IMR-90 (cell line): ENCODE results near the gene ZNF433. TPM values are rescaled to one million over a fixed set of nuclear protein-coding genes. Genes with fewer than 3 reads are reported as not detected.

Experiments
- ATAC-seq: fragments of 200-7000 bp; cut with Tn5 transposase; 2 replicates; pipeline ENCODE4 v1.9.1; 2020; ENCODE audit warnings: low read depth, mild to moderate bottlenecking, moderate library complexity
- BruUV-seq: library from RNA; stranded (reverse); fragments of 400-500 nt; replicated peaks from 2 replicates; lab custom pipeline; 2021; lab: Mats Ljungman, UMichigan
- CTCF ChIA-PET: fragments of 300-600 bp; formaldehyde crosslinking; extraction: SDS; loops from one replicate; lab custom pipeline; 2021; ENCODE audit warnings: antibody characterized with exemption; lab: Yijun Ruan, JAX
- POLR2A ChIA-PET: fragments of 300-600 bp; sonication (Branson Sonifier 250); formaldehyde crosslinking; loops from one replicate; lab custom pipeline; 2022; ENCODE audit warnings: antibody characterized with exemption; ENCODE audit not compliant: unreplicated experiment; lab: Charles Lee
- DNase-seq: peaks from one replicate; pipeline ENCODE4 v3.0.0; 2013
- H2AFZ ChIP-seq: replicated peaks from 2 replicates; pipeline ENCODE3; 2013; ENCODE audit warnings: low read length, mild to moderate bottlenecking; ENCODE audit not compliant: poor library complexity
- H2AK5ac ChIP-seq: 2 replicates; pipeline ENCODE4 v1.6.1; 2013; ENCODE audit warnings: low read depth, low read length, inconsistent platforms
- H2AK9ac ChIP-seq: replicated peaks from 2 replicates; pipeline ENCODE3; 2013; ENCODE audit warnings: mild to moderate bottlenecking, low read depth, low read length, moderate library complexity; ENCODE audit not compliant: poor library complexity
- H2BK120ac ChIP-seq: 2 replicates; pipeline ENCODE4 v1.6.1; 2013; ENCODE audit warnings: low read depth, low read length, inconsistent platforms
- H2BK15ac ChIP-seq: 3 replicates; pipeline ENCODE4 v1.6.1; 2013; ENCODE audit warnings: low read depth, low read length, inconsistent platforms
- H2BK20ac ChIP-seq: 2 replicates; pipeline ENCODE4 v1.6.1; 2013; ENCODE audit warnings: low read depth, mild to moderate bottlenecking, inconsistent platforms, low read length, moderate library complexity
- H2BK5ac ChIP-seq: 2 replicates; pipeline ENCODE4 v1.6.1; 2013; ENCODE audit warnings: mild to moderate bottlenecking, low read depth, low read length, inconsistent platforms; ENCODE audit not compliant: poor library complexity, severe bottlenecking
- H3K14ac ChIP-seq: replicated peaks from 2 replicates; pipeline ENCODE4 v1.6.1; 2013; ENCODE audit warnings: low read depth, low read length, inconsistent platforms
- H3K18ac ChIP-seq: 2 replicates; pipeline ENCODE4 v1.6.1; 2013; ENCODE audit warnings: low read depth, low read length, control low read depth
- H3K23ac ChIP-seq: 2 replicates; pipeline ENCODE4 v1.6.1; 2013; ENCODE audit warnings: low read depth, low read length, inconsistent platforms
- H3K27ac ChIP-seq: 2 replicates; pipeline ENCODE4 v1.5.1; 2013; ENCODE audit warnings: mild to moderate bottlenecking, control low read depth, low read length; ENCODE audit not compliant: insufficient read depth
- H3K27me3 ChIP-seq: 2 replicates; pipeline ENCODE4 v1.6.1; 2013; ENCODE audit warnings: low read length; ENCODE audit not compliant: control insufficient read depth, insufficient read depth
- H3K36me3 ChIP-seq: 2 replicates; pipeline ENCODE4 v1.6.1; 2013; ENCODE audit warnings: low read length, mixed read lengths; ENCODE audit not compliant: control insufficient read depth, insufficient read depth
- H3K4ac ChIP-seq: 2 replicates; pipeline ENCODE4 v1.6.1; 2013; ENCODE audit warnings: low read depth, low read length, inconsistent platforms
- H3K4me1 ChIP-seq: 2 replicates; pipeline ENCODE4 v1.6.1; 2013; ENCODE audit warnings: low read length, mixed read lengths; ENCODE audit not compliant: control insufficient read depth, insufficient read depth
- H3K4me2 ChIP-seq: 2 replicates; pipeline ENCODE4 v1.6.1; 2013; ENCODE audit warnings: low read depth, mild to moderate bottlenecking, control low read depth, low read length, moderate library complexity
- H3K4me3 ChIP-seq: 2 replicates; pipeline ENCODE4 v1.5.1; 2013; ENCODE audit warnings: low read depth, mild to moderate bottlenecking, control low read depth, low read length, moderate library complexity; ENCODE audit not compliant: insufficient read depth
- H3K56ac ChIP-seq: 2 replicates; pipeline ENCODE4 v1.6.1; 2013; ENCODE audit warnings: low read length, inconsistent platforms; ENCODE audit not compliant: insufficient read depth; ENCODE audit errors: extremely low read depth
- H3K79me1 ChIP-seq, 2 experiments: 2 replicates each; pipeline ENCODE4 v1.6.1; 2013; ENCODE audit warnings: low read length in 2 of 2, inconsistent platforms in 1 of 2, low read depth in 1 of 2
- H3K9ac ChIP-seq: 2 replicates; pipeline ENCODE4 v1.6.1; 2013; ENCODE audit warnings: low read depth, low read length, control low read depth
- H3K9me1 ChIP-seq: 2 replicates; pipeline ENCODE4 v1.6.1; 2013; ENCODE audit warnings: low read length, inconsistent platforms; ENCODE audit not compliant: insufficient read depth
- H3K9me3 ChIP-seq: 2 replicates; pipeline ENCODE4 v1.6.1; 2013; ENCODE audit warnings: low read length; ENCODE audit not compliant: control insufficient read depth, insufficient read depth
- H4K20me1 ChIP-seq: 2 replicates; pipeline ENCODE4 v1.6.1; 2013; ENCODE audit warnings: low read length, inconsistent platforms; ENCODE audit not compliant: insufficient read depth
- H4K5ac ChIP-seq: 2 replicates; pipeline ENCODE4 v1.6.1; 2013; ENCODE audit warnings: mild to moderate bottlenecking, low read depth, low read length, control low read depth
- H4K8ac ChIP-seq, 2 experiments: 2 replicates each; pipeline ENCODE4 v1.6.1; 2013; ENCODE audit warnings: low read depth in 2 of 2, low read length in 2 of 2, control low read depth in 1 of 2, inconsistent platforms in 1 of 2
- H4K91ac ChIP-seq: 2 replicates; pipeline ENCODE4 v1.6.1; 2013; ENCODE audit warnings: low read depth, low read length, inconsistent platforms; ENCODE audit not compliant: insufficient read depth
- ELK1 ChIP-seq: fragments of 150-350 bp; IDR thresholded peaks from 2 replicates; pipeline ENCODE4 v1.6.1; 2016; ENCODE audit warnings: low read depth, mild to moderate bottlenecking, low read length, moderate library complexity, borderline replicate concordance
- POLR2A ChIP-seq: IDR thresholded peaks from 2 replicates; pipeline ENCODE4 v1.6.1; 2012; ENCODE audit warnings: mild to moderate bottlenecking, low read depth, low read length
- WGBS, 2 experiments: methylation state at CpG; one replicate each; pipeline versions ENCODE4 v1.1.5 to v1.1.7; 2013; ENCODE audit warnings: missing lambda C conversion rate in 2 of 2; ENCODE audit not compliant: insufficient read length in 1 of 2; ENCODE audit errors: extremely low coverage in 2 of 2; 5-methylcytosine and 5-hydroxymethylcytosine counted together
- dilution Hi-C: fragments of 300-500 bp; cut with HindIII; formaldehyde crosslinking; loops from one replicate; pipeline ENCODE4 v1.14.3; 2018; ENCODE audit warnings: low sequenced_read_pairs; ENCODE audit not compliant: unreplicated experiment
- in situ Hi-C: fragments of 300-500 bp; cut with MboI; formaldehyde crosslinking; loops from 3 replicates; pipeline ENCODE4 v1.14.3; 2019; ENCODE audit warnings: low sequenced_read_pairs, inconsistent platforms, mixed read lengths
- intact Hi-C: fragments of 100-400 bp; cut with micrococcal nuclease; formaldehyde crosslinking; loops from 2 replicates; pipeline ENCODE4 v1.10.0; 2022
- polyA plus RNA-seq, 3 experiments: library from polyadenylated mRNA; depleted of rRNA; stranded (reverse); fragments of >200 nt; gene quantifications; 2 replicates each; pipeline ENCODE4 v1.2.3, GENCODE V29; 2012; ENCODE audit warnings: low replicate concordance in 1 of 3
- total RNA-seq: library from RNA; depleted of rRNA; stranded (reverse); fragments of >200 nt; gene quantifications from 2 replicates; pipeline ENCODE4 v1.2.3, GENCODE V29; 2012

The ZNF433 gene
- total and polyA plus RNA-seq, 2 of the 4 experiments (the other 2 are of a cell fraction) = 3.5 to 11.1 TPM

DNA sequence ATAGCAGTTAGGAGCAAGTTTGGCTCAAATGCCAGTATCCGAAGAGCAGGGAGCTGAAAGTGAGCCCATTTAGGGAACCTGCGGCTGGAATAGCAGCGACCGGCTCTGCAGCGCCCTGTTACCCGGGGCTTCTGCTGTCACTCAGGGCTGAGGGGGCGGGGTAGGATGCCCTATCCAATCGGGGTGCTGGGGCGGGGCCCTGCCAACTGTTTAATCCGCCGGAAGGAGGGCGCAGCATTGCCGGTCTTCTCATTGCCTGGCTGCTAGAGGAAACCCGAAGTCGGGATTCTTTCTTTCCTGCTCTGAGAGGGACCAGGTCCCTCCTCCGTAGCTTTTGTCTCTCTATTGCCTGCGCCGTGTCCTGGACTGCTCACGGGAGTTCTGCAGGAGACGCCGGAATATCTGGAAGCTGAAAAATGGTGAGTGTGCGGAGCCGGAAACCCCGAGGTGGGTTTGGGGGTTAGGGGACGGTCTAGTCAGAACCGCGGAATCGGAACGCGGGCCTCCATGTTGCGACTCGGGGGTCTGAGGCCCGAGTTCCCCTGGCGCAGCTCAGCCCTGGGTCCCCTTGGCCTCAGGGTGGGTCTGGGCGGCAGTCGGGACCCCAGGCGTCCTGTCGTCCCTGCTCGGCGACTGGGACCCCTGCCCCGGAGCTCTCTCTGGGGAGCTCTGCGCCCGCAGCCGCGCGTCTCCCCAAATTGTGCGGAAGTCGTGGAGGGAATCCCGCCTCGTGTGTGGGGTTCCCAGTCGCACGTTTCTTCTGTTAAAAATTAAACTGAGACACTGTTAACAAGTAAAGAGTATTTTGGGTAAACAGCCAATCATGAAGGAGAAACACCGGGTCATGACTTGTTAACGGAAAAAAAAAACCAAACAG, 47.8 kb downstream of the ZNF433 start:
- TSS peak; percentile 46 for BruUV-seq
- in situ Hi-C loops = no loop called here
- TF ChIP-seq POLR2A = peak; percentile 90
- no peak for TF ChIP-seq ELK1

More for the DNA sequence above, 47.8 kb downstream of the ZNF433 start:
- H2BK15ac ChIP-seq = no peak overlapping the region; the same call in 2 of the 3 replicates
- H2BK120ac ChIP-seq = 0 out of 2 replicates have a peak overlapping the region, but pooled peaks have one; percentile 45
- intact Hi-C loops (loop anchor here (1.0 to 10.0 kb wide), 5 partner anchors 23 to 313 kb away; partner anchors contain the start of genes ZNF20 and ZNF491), dilution Hi-C loops (no loop called here)
- ChIA-PET CTCF (interaction anchor here (3.9 kb wide), 1 partner anchor 64 kb away, joined by 24 read pairs; the partner anchor contains the start of gene ZNF700), POLR2A (interaction anchor here (0.6 kb wide), 3 partner anchors 23 to 711 kb away, joined by 4 to 12 read pairs (median 4); partner anchors contain the start of gene ZNF763)
- H3K79me1 ChIP-seq = peaks cover 9 to 31% of the 10 kb centered on the region in 2 experiments
- peak overlapping the region; percentile 93 for H3K27ac ChIP-seq
- H4K20me1 ChIP-seq = peaks cover 8% of the 10 kb centered on the region
- no peaks in the 10 kb centered on the region for H3K27me3 ChIP-seq
- H3K4me2 ChIP-seq = peak overlapping the region; percentile 95
- H3K4ac ChIP-seq = peak overlapping the region; percentile 76
- no peak overlapping the region for H2BK20ac ChIP-seq
- peak overlapping the region; percentile 95 for H3K9ac ChIP-seq
- H3K9me3 ChIP-seq = peaks cover 3% of the 10 kb centered on the region
- H3K23ac ChIP-seq = peak overlapping the region; percentile 50; the same call in 1 of the 2 replicates
- DNase-seq (peak; percentile 91), ATAC-seq (peak; percentile 99)
- no peak overlapping the region for H4K5ac ChIP-seq
- H2AK9ac ChIP-seq = peak overlapping the region; percentile 69
- H4K8ac ChIP-seq = peak overlapping the region; percentile 47 to 48; a peak in 3 of 4 replicates
- peak overlapping the region; percentile 50 for H2BK5ac ChIP-seq
- H4K91ac ChIP-seq = peak overlapping the region; percentile 22; the same call in 1 of the 2 replicates
- no peak overlapping the region for H3K18ac ChIP-seq
- no peak overlapping the region for H2AK5ac ChIP-seq
- H2AFZ ChIP-seq = peak overlapping the region; percentile 92
- H3K36me3 ChIP-seq = no peaks in the 10 kb centered on the region
- H3K4me1 ChIP-seq = peaks cover 2% of the 10 kb centered on the region; the same call in 1 of the 2 replicates
- no peaks in the 10 kb centered on the region for H3K9me1 ChIP-seq
- 0% methylated on average over 12 of the region's 54 CpGs; no CpG with 5 or more reads in 1 of the 2 experiments for WGBS, 2 experiments
- peak overlapping the region; percentile 60 for H3K14ac ChIP-seq
- H3K4me3 ChIP-seq = peak overlapping the region; percentile 93
- peak overlapping the region; percentile 79 for H3K56ac ChIP-seq
